ENCODE results near the gene ST6GAL1. TPM values are rescaled to one million over a fixed set of nuclear protein-coding genes. Genes with fewer than 3 reads are reported as not detected.

The ST6GAL1 gene
- total RNA-seq, 1 donor from 2014 or later = 147 TPM

GRCh38 chr3:186921578-186921977, 8.7 kb upstream of the ST6GAL1 start:
- Mint-ChIP-seq H3K27ac (no peak overlapping the region), H3K4me1 (ENCODE audit: low read depth) (peaks cover 30% of the 10 kb centered on the region), H3K36me3 (ENCODE audit: low read depth) (no peaks in the 10 kb centered on the region), H3K4me3 (no peak overlapping the region), H3K9me3 (no peaks in the 10 kb centered on the region), H3K27me3 (ENCODE audit: insufficient read depth) (no peaks in the 10 kb centered on the region)
- no peak for DNase-seq (ENCODE audit: low spot score)
- intact Hi-C loops (cut with micrococcal nuclease) = no loop called here

- peaks cover 25% of the 10 kb centered on the region for H3K4me1 Mint-ChIP-seq (ENCODE audit: low read depth)
- no peak overlapping the region for H3K27ac Mint-ChIP-seq
- no peak overlapping the region for H3K4me3 Mint-ChIP-seq
- DNase-seq (ENCODE audit: low spot score) = no peak
- H3K27me3 Mint-ChIP-seq (ENCODE audit: insufficient read depth) = no peaks in the 10 kb centered on the region
- no peaks in the 10 kb centered on the region for H3K9me3 Mint-ChIP-seq
- H3K36me3 Mint-ChIP-seq (ENCODE audit: low read depth) = no peaks in the 10 kb centered on the region
- intact Hi-C loops (cut with micrococcal nuclease) = no loop called here
These were observed 8.1 kb upstream of the ST6GAL1 start for GRCh38 chr3:186922224-186922623.

- Mint-ChIP-seq H3K9me3 (no peaks in the 10 kb centered on the region), H3K27ac (no peak overlapping the region), H3K36me3 (ENCODE audit: low read depth) (no peaks in the 10 kb centered on the region), H3K27me3 (ENCODE audit: insufficient read depth) (no peaks in the 10 kb centered on the region), H3K4me1 (ENCODE audit: low read depth) (peaks cover 22% of the 10 kb centered on the region), H3K4me3 (no peak overlapping the region)
- no peak for DNase-seq (ENCODE audit: low spot score)
- intact Hi-C loops (cut with micrococcal nuclease) = no loop called here
These were observed 7.5 kb upstream of the ST6GAL1 start for GRCh38 chr3:186922790-186923189.

- no peak for DNase-seq (ENCODE audit: low spot score)
- intact Hi-C loops (cut with micrococcal nuclease) = no loop called here
- H3K4me1 Mint-ChIP-seq (ENCODE audit: low read depth) = peaks cover 17% of the 10 kb centered on the region
- peaks cover 2% of the 10 kb centered on the region for H3K36me3 Mint-ChIP-seq (ENCODE audit: low read depth)
- no peaks in the 10 kb centered on the region for H3K27me3 Mint-ChIP-seq (ENCODE audit: insufficient read depth)
- no peaks in the 10 kb centered on the region for H3K9me3 Mint-ChIP-seq
- no peak overlapping the region for H3K4me3 Mint-ChIP-seq
- no peak overlapping the region for H3K27ac Mint-ChIP-seq
These were observed 7.1 kb upstream of the ST6GAL1 start for GRCh38 chr3:186923241-186923640.

GRCh38 chr3:186925826-186926225, 4.5 kb upstream of the ST6GAL1 start:
- peaks cover 2% of the 10 kb centered on the region for H3K36me3 Mint-ChIP-seq (ENCODE audit: low read depth)
- no peaks in the 10 kb centered on the region for H3K9me3 Mint-ChIP-seq
- intact Hi-C loops (cut with micrococcal nuclease) = no loop called here
- H3K4me1 Mint-ChIP-seq (ENCODE audit: low read depth) = peaks cover 19% of the 10 kb centered on the region
- DNase-seq (ENCODE audit: low spot score) = no peak
- no peak overlapping the region for H3K27ac Mint-ChIP-seq
- no peak overlapping the region for H3K4me3 Mint-ChIP-seq
- H3K27me3 Mint-ChIP-seq (ENCODE audit: insufficient read depth) = no peaks in the 10 kb centered on the region

- intact Hi-C loops (cut with micrococcal nuclease) = no loop called here
- Mint-ChIP-seq H3K9me3 (no peaks in the 10 kb centered on the region), H3K27me3 (ENCODE audit: insufficient read depth) (no peaks in the 10 kb centered on the region), H3K4me3 (peak overlapping the region; percentile 66), H3K4me1 (ENCODE audit: low read depth) (peaks cover 39% of the 10 kb centered on the region), H3K36me3 (ENCODE audit: low read depth) (peaks cover 13% of the 10 kb centered on the region), H3K27ac (peak overlapping the region; percentile 20)
- no peak for DNase-seq (ENCODE audit: low spot score)
These were observed 1.1 kb upstream of the ST6GAL1 start for GRCh38 chr3:186929186-186929585.

GRCh38 chr3:186929685-186930084, 641 bp upstream of the ST6GAL1 start:
- intact Hi-C loops (cut with micrococcal nuclease) = loop anchor here (1.0 to 5.0 kb wide), 7 partner anchors 20 to 992 kb away; partner anchors contain the start of genes DNAJB11 and TRA2B
- H3K36me3 Mint-ChIP-seq (ENCODE audit: low read depth) = peaks cover 16% of the 10 kb centered on the region
- H3K27me3 Mint-ChIP-seq (ENCODE audit: insufficient read depth) = no peaks in the 10 kb centered on the region
- H3K4me1 Mint-ChIP-seq (ENCODE audit: low read depth) = peaks cover 40% of the 10 kb centered on the region
- H3K4me3 Mint-ChIP-seq = peak overlapping the region; percentile 87
- DNase-seq (ENCODE audit: low spot score) = no peak
- H3K27ac Mint-ChIP-seq = peak overlapping the region; percentile 85
- no peaks in the 10 kb centered on the region for H3K9me3 Mint-ChIP-seq

GRCh38 chr3:186930641-186931531, 560 bp downstream of the ST6GAL1 start:
- intact Hi-C loops (cut with micrococcal nuclease) = loop anchor here (1.0 to 5.0 kb wide), 12 partner anchors 22 to 994 kb away; partner anchors contain the start of genes DNAJB11 and TRA2B
- H3K4me3 Mint-ChIP-seq = peak overlapping the region; percentile 87
- peaks cover 24% of the 10 kb centered on the region for H3K36me3 Mint-ChIP-seq (ENCODE audit: low read depth)
- DNase-seq (ENCODE audit: low spot score) = peak; percentile 54
- H3K4me1 Mint-ChIP-seq (ENCODE audit: low read depth) = peaks cover 49% of the 10 kb centered on the region
- H3K9me3 Mint-ChIP-seq = peaks cover 6% of the 10 kb centered on the region
- no peaks in the 10 kb centered on the region for H3K27me3 Mint-ChIP-seq (ENCODE audit: insufficient read depth)
- H3K27ac Mint-ChIP-seq = peak overlapping the region; percentile 90

- no peaks in the 10 kb centered on the region for H3K27me3 Mint-ChIP-seq (ENCODE audit: insufficient read depth)
- H3K4me1 Mint-ChIP-seq (ENCODE audit: low read depth) = peaks cover 53% of the 10 kb centered on the region
- H3K36me3 Mint-ChIP-seq (ENCODE audit: low read depth) = peaks cover 24% of the 10 kb centered on the region
- intact Hi-C loops (cut with micrococcal nuclease) = loop anchor here (1.0 to 5.0 kb wide), 11 partner anchors 22 to 994 kb away; partner anchors contain the start of genes DNAJB11 and TRA2B
- peaks cover 6% of the 10 kb centered on the region for H3K9me3 Mint-ChIP-seq
- peak; percentile 81 for DNase-seq (ENCODE audit: low spot score)
- H3K27ac Mint-ChIP-seq = peak overlapping the region; percentile 90
- peak overlapping the region; percentile 87 for H3K4me3 Mint-ChIP-seq
These were observed 1.4 kb downstream of the ST6GAL1 start for GRCh38 chr3:186931532-186932280.

- Mint-ChIP-seq H3K9me3 (peaks cover 6% of the 10 kb centered on the region), H3K4me1 (ENCODE audit: low read depth) (peaks cover 58% of the 10 kb centered on the region), H3K36me3 (ENCODE audit: low read depth) (peaks cover 30% of the 10 kb centered on the region), H3K4me3 (peak overlapping the region; percentile 87), H3K27me3 (ENCODE audit: insufficient read depth) (no peaks in the 10 kb centered on the region), H3K27ac (peak overlapping the region; percentile 90)
- intact Hi-C loops (cut with micrococcal nuclease) = loop anchor here (1.0 to 5.0 kb wide), 5 partner anchors 68 to 995 kb away; partner anchors contain the start of genes DNAJB11 and TRA2B
- no peak for DNase-seq (ENCODE audit: low spot score)
These were observed 2.2 kb downstream of the ST6GAL1 start for GRCh38 chr3:186932281-186933181.

- DNase-seq (ENCODE audit: low spot score) = no peak
- peaks cover 6% of the 10 kb centered on the region for H3K9me3 Mint-ChIP-seq
- H3K36me3 Mint-ChIP-seq (ENCODE audit: low read depth) = peaks cover 34% of the 10 kb centered on the region
- H3K27me3 Mint-ChIP-seq (ENCODE audit: insufficient read depth) = no peaks in the 10 kb centered on the region
- peaks cover 67% of the 10 kb centered on the region for H3K4me1 Mint-ChIP-seq (ENCODE audit: low read depth)
- no peak overlapping the region for H3K27ac Mint-ChIP-seq
- intact Hi-C loops (cut with micrococcal nuclease) = loop anchor here (5.0 kb wide), 3 partner anchors 233 to 997 kb away; partner anchors contain the start of genes DNAJB11 and TRA2B
- no peak overlapping the region for H3K4me3 Mint-ChIP-seq
These were observed 3.5 kb downstream of the ST6GAL1 start for GRCh38 chr3:186933816-186934215.

GRCh38 chr3:186935133-186935532, 4.8 kb downstream of the ST6GAL1 start:
- H3K4me1 Mint-ChIP-seq (ENCODE audit: low read depth) = peaks cover 64% of the 10 kb centered on the region
- H3K4me3 Mint-ChIP-seq = no peak overlapping the region
- H3K27me3 Mint-ChIP-seq (ENCODE audit: insufficient read depth) = no peaks in the 10 kb centered on the region
- H3K36me3 Mint-ChIP-seq (ENCODE audit: low read depth) = peaks cover 38% of the 10 kb centered on the region
- intact Hi-C loops (cut with micrococcal nuclease) = no loop called here
- no peak for DNase-seq (ENCODE audit: low spot score)
- no peak overlapping the region for H3K27ac Mint-ChIP-seq
- H3K9me3 Mint-ChIP-seq = peaks cover 6% of the 10 kb centered on the region
